ENCODE measurements around the gene ME3. TPM values are rescaled to one million over a fixed set of nuclear protein-coding genes. Genes with fewer than 3 reads are reported as not detected.

Gene ME3
- total RNA-seq, 4 donors from 2014 or later, result 1.9 to 11.0 (median 6.0) TPM

GRCh38 chr11:86444981-86445380 lies 227.4 kb downstream of the ME3 start:
- intact Hi-C loops (cut with DNase I; ENCODE audit: low total_unique reads), result no loop called here
- no peak for DNase-seq (ENCODE audit: low spot score in 2 of 2)
- no peak for TF ChIP-seq POLR2A (IDR thresholded peaks at IDR 0.05)
- TF ChIP-seq CTCF (IDR thresholded peaks at IDR 0.05), result no peak
- 89% methylated on average over 1 of the region's 1 CpG for WGBS, 2 donors
- H3K4me3 ChIP-seq (ENCODE audit: low read depth, poor library complexity, severe bottlenecking), result no peak overlapping the region

- no peak overlapping the region for H3K4me3 ChIP-seq (ENCODE audit: low read depth, poor library complexity, severe bottlenecking)
- no peak for DNase-seq (ENCODE audit: low spot score in 2 of 2)
- TF ChIP-seq POLR2A (IDR thresholded peaks at IDR 0.05) (no peak), CTCF (IDR thresholded peaks at IDR 0.05) (no peak)
- WGBS, 2 donors, result 0 to 61% methylated on average over 1 of the region's 1 CpG
- intact Hi-C loops (cut with DNase I; ENCODE audit: low total_unique reads), result no loop called here
These were observed 229.0 kb downstream of the ME3 start for GRCh38 chr11:86443415-86443814.

- no peak overlapping the region for H3K4me3 ChIP-seq (ENCODE audit: low read depth, poor library complexity, severe bottlenecking)
- intact Hi-C loops (cut with DNase I; ENCODE audit: low total_unique reads), result no loop called here
- no peak for DNase-seq (ENCODE audit: low spot score in 2 of 2)
- TF ChIP-seq CTCF (IDR thresholded peaks at IDR 0.05) (no peak), POLR2A (IDR thresholded peaks at IDR 0.05) (no peak)
- 63 to 77% methylated on average over 5 of the region's 5 CpGs for WGBS, 2 donors
These were observed 229.6 kb downstream of the ME3 start for GRCh38 chr11:86442827-86443226.

- TF ChIP-seq POLR2A (IDR thresholded peaks at IDR 0.05) (no peak), CTCF (IDR thresholded peaks at IDR 0.05) (no peak)
- WGBS, 2 donors, result 85 to 87% methylated on average over 2 of the region's 2 CpGs
- no peak for DNase-seq (ENCODE audit: low spot score in 2 of 2)
- H3K4me3 ChIP-seq (ENCODE audit: low read depth, poor library complexity, severe bottlenecking), result no peak overlapping the region
- intact Hi-C loops (cut with DNase I; ENCODE audit: low total_unique reads), result no loop called here
These were observed 230.0 kb downstream of the ME3 start for GRCh38 chr11:86442420-86442819.

DNA sequence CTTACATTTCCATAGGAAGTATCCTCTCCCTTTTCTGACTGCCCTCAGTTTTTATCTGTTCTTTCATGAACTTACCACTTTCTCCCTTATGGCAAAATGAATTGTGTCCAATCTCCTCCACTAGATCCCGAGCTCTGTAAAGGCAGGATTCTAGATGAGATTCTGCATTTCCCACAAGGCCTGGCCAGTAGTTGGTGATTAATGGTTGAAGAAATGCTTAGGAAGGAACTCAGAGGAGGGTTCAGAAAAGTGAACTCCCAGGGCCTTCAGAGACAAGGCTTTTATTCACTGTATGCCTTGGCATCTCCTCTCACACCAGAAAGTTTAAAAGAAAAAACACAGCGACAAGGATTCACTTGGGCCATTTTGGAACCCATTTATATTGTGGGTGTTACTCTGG lies 231.6 kb downstream of the ME3 start:
- intact Hi-C loops (cut with DNase I; ENCODE audit: low total_unique reads), result no loop called here

More for the DNA sequence above, 231.6 kb downstream of the ME3 start:
- no peak for DNase-seq (ENCODE audit: low spot score in 2 of 2)
- TF ChIP-seq POLR2A (IDR thresholded peaks at IDR 0.05) (no peak), CTCF (IDR thresholded peaks at IDR 0.05) (no peak)
- WGBS, 2 donors, result 70 to 73% methylated on average over 2 of the region's 2 CpGs
- H3K4me3 ChIP-seq (ENCODE audit: low read depth, poor library complexity, severe bottlenecking), result no peak overlapping the region

All from lower leg skin (tissue), 4 donors.